Right ventricle myocardium inferior (tissue), 1 donor: ENCODE data around the gene GPR137C. TPM values are rescaled to one million over a fixed set of nuclear protein-coding genes. Genes with fewer than 3 reads are reported as not detected.

Experiments
- ATAC-seq: fragments of 200-7000 bp; cut with Tn5 transposase; one replicate; pipeline ENCODE4 v1.9.1; 2020; ENCODE audit warnings: mild to moderate bottlenecking, moderate library complexity
- DNase-seq: peaks from one replicate; pipeline ENCODE4 v3.0.0; 2021; ENCODE audit errors: missing footprints
- intact Hi-C: fragments of 100-400 bp; cut with DNase I; formaldehyde crosslinking; loops from one replicate; pipeline ENCODE4 v1.11.0; 2022
- total RNA-seq: library from RNA; stranded (reverse); fragmentation: NEBNext Ultra II Directional; extraction: Animal tissue kit (Norgen Biotek cat#: 25700); gene quantifications from one replicate; pipeline ENCODE4 v1.2.1, GENCODE V29; 2021
- donor health status: DM: no; HTN: yes; CAD: no; lungs with severe emphysema.

Gene GPR137C
- total RNA-seq, 1 donor from 2014 or later, result 0.51 TPM

GRCh38 chr14:52649511-52649910 is 96.9 kb downstream of the GPR137C start:
- intact Hi-C loops, result no loop called here
- DNase-seq, result no peak
- no peak for ATAC-seq

DNA sequence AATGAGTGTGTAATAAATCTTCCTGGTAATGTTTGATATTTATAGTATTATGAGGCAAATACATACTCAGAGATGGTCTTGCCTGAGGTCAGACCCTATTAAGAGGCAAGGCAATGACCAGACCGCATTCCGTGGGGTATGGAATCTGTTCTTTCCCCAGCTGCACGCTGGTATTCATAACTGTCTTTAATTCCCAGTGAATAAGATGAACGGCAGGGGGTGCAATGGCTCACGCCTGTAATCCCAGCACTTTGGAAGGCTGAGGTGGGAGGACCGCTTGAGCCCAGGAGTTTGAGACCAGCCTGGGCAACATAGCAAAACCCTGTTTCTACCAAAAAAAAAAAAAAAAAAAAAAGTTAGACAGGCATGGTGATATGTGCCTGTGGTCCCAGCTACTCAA is 98.1 kb downstream of the GPR137C start:
- intact Hi-C loops, result no loop called here
- no peak for DNase-seq
- ATAC-seq, result no peak

DNA sequence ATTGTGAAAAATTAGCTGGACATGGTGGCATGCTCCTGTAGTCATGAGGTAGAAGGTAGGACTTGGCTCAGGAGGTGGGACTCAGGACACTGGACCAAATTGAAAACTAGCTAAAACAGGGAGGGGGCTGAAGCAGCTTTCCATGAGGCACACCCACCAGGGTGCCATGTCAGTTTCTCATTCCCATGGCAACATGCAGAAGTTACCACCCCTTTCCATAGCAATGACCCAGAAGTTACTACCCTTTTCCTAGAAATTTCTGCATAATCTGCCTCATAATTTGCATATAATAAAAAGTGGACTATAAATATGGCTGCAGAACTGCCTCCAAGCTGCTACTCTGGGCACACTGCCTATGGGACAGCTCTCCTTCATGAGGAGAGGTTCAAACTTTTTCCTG is 104.3 kb downstream of the GPR137C start:
- intact Hi-C loops, result no loop called here
- DNase-seq (no peak), ATAC-seq (no peak)

DNA sequence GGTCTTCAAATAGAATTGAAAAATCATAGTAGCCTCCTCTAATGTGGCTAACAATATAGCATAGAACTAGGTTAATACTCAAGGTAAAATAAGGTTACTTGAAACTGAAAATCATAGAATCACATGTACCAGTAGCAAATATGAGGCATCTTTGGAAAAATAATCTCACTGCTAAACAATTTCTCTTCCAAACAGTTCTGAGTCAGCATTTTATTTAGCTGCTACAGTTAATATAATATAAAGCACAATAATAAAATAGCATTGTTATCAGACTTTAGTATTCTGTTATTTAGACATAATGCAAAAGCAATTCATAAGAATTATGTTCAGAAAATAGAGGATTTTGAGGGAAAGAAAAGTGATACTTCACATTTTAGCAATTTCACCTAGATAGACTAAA is 107.7 kb downstream of the GPR137C start:
- no peak for ATAC-seq

DNA sequence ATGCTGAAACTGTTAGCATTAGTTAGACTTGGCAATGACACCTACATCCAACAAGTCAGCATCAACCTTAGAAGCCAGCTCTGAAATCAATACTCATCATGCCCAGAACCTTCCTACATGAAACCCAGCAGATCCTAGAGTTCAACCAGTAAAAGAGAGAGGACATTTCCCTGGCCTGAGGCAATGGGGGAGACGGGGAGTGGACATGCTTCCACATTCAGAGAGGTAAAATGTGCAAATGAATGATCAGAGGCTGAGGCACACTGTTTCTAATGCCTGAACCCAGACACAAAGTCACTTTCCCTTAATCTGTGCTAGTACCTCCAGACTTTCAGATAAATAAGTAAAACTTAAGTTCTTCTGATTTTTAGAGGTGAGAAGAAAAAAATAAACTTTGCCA is 108.2 kb downstream of the GPR137C start:
- intact Hi-C loops, result no loop called here
- DNase-seq (no peak), ATAC-seq (no peak)

More for the DNA sequence above, 107.7 kb downstream of the GPR137C start:
- intact Hi-C loops, result no loop called here
- no peak for DNase-seq

DNA sequence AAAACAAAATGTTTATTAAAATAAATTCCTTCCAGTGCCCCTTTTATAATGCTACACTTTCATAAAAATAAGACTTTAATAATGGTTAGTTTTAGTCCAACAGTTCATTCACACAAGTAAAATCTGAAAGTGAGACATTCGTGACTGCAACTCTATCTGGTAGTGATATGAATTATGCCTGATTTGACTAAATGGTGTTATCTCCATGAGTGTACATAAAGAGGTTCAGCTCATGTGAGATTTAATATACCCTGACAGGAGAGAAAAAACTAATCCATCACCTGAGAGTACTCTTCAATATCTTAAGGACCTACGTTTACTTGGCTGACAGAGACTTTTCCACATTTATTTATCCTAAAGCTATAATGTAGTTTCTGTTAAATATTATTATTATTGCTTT is 108.7 kb downstream of the GPR137C start:
- DNase-seq, result no peak
- intact Hi-C loops, result no loop called here
- ATAC-seq, result no peak

- no peak for DNase-seq
- no peak for ATAC-seq
- intact Hi-C loops, result no loop called here
Observed at GRCh38 chr14:52663850-52664249, 111.2 kb downstream of the GPR137C start.

GRCh38 chr14:52678591-52678990 is 126.0 kb downstream of the GPR137C start:
- intact Hi-C loops, result no loop called here
- no peak for DNase-seq
- ATAC-seq, result no peak

DNA sequence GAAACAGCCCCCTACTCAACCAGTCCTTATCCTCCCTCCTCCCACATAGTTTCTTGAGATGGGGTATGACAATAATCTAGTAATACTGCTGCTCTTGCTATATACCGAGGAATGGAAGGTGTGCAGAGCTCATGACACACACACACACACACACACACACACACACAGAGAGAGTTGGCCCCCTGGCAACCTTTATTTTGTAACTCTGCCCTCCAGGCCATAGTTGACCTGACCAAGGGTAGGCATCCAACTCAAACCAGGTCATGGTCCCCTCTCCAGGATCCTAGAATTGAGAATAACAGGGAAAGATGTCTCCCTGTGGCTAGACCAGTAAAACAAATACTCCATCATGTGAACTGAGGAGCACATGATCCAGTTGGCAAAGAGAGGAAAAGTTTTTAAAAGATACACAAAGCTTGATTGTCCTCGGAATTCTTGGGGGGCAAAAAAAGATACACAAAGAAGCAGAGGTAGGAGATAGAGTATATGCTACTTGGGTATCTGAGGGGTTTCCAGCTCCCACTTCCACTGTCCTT is 131.4 kb downstream of the GPR137C start:
- ATAC-seq (no peak), DNase-seq (no peak)
- intact Hi-C loops, result no loop called here

GRCh38 chr14:52686176-52686575 is 133.5 kb downstream of the GPR137C start:
- DNase-seq (no peak), ATAC-seq (no peak)
- intact Hi-C loops, result no loop called here

Other genes starting within 250 kb of the GPR137C start
- 0.76 TPM for gene PTGER2, start 238.5 kb upstream of the GPR137C start, total RNA-seq
- gene TXNDC16, start 331 bp upstream of the GPR137C start, total RNA-seq, result 3.4 TPM
- 15.3 TPM for gene ERO1A, start 142.7 kb downstream of the GPR137C start, total RNA-seq
- 71.7 TPM for gene PSMC6, start 154.4 kb downstream of the GPR137C start, total RNA-seq
- gene STYX, start 177.3 kb downstream of the GPR137C start, total RNA-seq, result 13.1 TPM
- 5.2 TPM for gene GNPNAT1, start 238.8 kb downstream of the GPR137C start, total RNA-seq